Stimulated activated naive CD8-positive, alpha-beta T cell treated with anti-CD3 and anti-CD28 coated beads, Interleukin-15, amount 100 ng/mL, for 72 hours (primary cell): ENCODE data around the gene CRYBB1.

Experiments
- ATAC-seq: fragments of 150-1000 bp; cut with Tn5 transposase; 2 replicates; pipeline ENCODE4 v1.10.0; 2021; ENCODE audit warnings: mild to moderate bottlenecking, moderate library complexity
- DNase-seq, 2 donors: peaks; one replicate each; pipeline ENCODE4 v3.0.0; 2021 to 2022
- H3K27ac Mint-ChIP-seq, 2 donors: one replicate each; pipeline ENCODE4 v1.8.0; 2022; ENCODE audit warnings: mild to moderate bottlenecking in 2 of 2, mixed read lengths in 2 of 2, moderate library complexity in 2 of 2
- H3K27me3 Mint-ChIP-seq: one replicate; pipeline ENCODE4 v1.8.0; 2022; ENCODE audit warnings: mixed read lengths
- H3K4me1 Mint-ChIP-seq: one replicate; pipeline ENCODE4 v1.8.0; 2022; ENCODE audit warnings: mild to moderate bottlenecking, mixed read lengths
- H3K4me3 Mint-ChIP-seq, 2 donors: one replicate each; pipeline ENCODE4 v1.8.0; 2022; ENCODE audit warnings: mild to moderate bottlenecking in 2 of 2, mixed read lengths in 2 of 2, moderate library complexity in 1 of 2
- H3K9me3 Mint-ChIP-seq, 2 donors: one replicate each; pipeline ENCODE4 v1.8.0; 2022; ENCODE audit warnings: mixed read lengths in 2 of 2

Gene CRYBB1

DNA sequence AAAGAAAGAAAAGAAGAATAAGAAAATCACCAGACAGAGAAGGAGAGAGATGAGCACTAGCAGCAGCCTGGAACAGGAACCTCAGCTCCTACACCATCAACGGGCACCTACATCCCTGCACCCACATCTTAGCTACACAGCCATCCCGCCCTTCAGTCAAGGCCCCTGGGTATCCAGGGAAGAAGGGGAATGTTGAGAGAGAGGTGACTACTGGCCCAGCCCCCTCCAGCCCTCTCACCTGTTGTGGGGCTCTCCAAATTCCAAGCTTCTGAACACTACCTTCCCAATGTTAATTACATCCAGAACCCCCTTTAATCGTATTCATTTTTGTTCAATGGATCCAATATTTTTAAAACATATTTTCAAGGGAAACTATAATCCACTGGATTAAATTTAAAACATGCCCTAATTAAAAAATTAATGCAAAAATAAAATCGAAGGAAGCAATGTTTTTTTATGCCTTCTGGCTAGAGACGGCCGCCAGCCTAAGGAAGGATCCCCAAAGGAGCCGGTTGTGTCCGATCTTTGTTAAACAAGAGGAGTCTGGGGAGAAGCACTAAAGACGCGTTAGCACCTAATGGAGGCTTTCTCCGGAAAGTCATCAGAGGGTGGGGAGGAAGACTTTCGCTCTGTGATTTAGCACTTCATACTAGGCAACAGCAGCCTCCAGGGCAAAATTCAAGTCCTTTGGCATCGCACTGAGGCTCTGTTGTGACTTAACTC is 37.4 kb downstream of the CRYBB1 start:
- ATAC-seq (no peak), DNase-seq (no peak)
- Mint-ChIP-seq H3K9me3 (no peaks in the 10 kb centered on the region), H3K4me3 (peak overlapping the region; percentile 86 to 88), H3K4me1 (peaks cover 81% of the 10 kb centered on the region), H3K27me3 (no peaks in the 10 kb centered on the region), H3K27ac (peak overlapping the region; percentile 95 to 97)

DNA sequence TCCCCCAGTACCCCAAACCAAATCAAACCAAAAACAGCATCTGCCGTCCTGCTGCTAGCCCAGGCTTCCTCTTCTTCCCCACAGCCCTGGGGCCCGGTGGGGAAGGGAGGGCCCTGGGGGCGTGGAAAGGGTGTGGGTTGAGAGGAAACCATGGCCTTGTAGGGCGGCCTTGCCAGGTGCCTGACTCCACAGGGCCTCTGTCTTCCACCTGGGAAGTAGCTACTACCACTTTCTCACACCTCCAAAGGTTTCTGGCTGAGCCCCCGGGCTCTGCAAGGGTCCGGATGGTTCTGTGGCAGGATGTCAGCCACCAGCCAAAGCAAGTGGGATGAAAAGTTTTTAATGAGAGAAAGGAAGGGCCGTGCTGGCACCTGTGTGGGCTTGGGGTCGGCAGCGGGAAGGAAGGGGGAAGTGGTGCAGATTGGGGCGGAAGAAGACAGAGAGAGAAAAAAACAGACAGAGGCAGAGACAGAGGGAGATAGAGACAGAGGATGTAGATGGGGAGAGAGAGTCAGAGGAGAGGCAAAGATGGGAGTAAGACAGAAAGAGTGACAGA is 38.4 kb downstream of the CRYBB1 start:
- H3K9me3 Mint-ChIP-seq = no peaks in the 10 kb centered on the region
- peak overlapping the region; percentile 95 to 97 for H3K27ac Mint-ChIP-seq
- H3K4me1 Mint-ChIP-seq = peaks cover 81% of the 10 kb centered on the region
- no peaks in the 10 kb centered on the region for H3K27me3 Mint-ChIP-seq
- peak; percentile 97 for ATAC-seq
- peak; percentile 50 to 68 for DNase-seq
- H3K4me3 Mint-ChIP-seq = peak overlapping the region; percentile 86 to 88

DNA sequence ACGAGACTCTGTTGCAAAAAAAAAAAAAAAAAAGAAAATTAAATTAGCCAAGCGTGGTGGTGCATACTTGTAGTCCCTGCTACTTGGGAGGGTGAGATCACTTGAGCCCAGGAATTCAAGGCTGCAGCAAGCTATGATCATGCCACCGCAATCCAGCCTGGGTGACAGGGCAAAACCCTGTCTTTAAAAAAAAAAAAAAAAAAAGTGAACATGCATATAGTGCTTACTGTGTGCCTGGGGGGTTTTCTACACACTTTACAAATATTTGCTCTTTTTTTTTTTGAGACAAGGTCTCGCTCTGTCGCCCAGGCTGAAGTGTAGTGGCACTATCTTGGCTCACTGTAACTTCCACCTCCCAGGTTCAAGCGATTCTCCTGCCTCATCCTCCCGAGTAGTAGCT is 40.7 kb downstream of the CRYBB1 start:
- no peak for ATAC-seq

DNA sequence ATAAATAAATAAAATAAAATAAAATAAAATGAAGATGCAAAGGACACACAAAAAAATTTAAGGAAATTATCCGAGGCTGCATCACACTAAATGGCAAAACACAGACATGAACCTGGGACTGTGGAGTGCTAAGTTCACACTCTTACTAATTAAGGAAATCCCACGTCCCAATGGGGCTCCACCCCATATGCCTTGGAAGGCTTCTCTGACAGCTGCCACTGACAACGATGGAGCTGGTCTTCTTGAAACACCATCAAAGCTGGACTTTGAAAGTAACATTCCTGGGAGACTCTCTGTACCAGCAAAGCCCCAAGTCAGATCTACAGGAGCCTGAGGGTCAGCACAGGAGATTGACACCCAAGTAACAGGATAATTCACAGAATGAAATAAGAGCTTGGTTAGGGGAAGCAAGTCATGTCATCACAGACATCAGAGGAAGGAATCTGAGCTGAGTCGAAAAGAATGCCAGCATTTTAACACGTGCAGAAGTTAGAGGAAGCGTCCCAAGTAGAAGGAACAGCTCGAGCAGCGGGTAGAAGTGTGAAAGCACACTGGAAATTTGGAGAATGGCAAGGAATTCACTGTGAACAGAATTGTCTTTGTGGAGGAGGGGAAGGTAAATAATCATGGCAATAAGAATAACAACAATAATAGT is 41.7 kb downstream of the CRYBB1 start:
- Mint-ChIP-seq H3K4me1 (peaks cover 81% of the 10 kb centered on the region), H3K9me3 (no peaks in the 10 kb centered on the region), H3K4me3 (no peak overlapping the region), H3K27me3 (no peaks in the 10 kb centered on the region), H3K27ac (peak overlapping the region in 1 of 2 donors; percentile 13)
- DNase-seq (no peak), ATAC-seq (no peak)

More for the DNA sequence above, 40.7 kb downstream of the CRYBB1 start:
- H3K27me3 Mint-ChIP-seq = no peaks in the 10 kb centered on the region
- no peaks in the 10 kb centered on the region for H3K9me3 Mint-ChIP-seq
- peaks cover 81% of the 10 kb centered on the region for H3K4me1 Mint-ChIP-seq
- no peak for DNase-seq
- no peak overlapping the region for H3K27ac Mint-ChIP-seq
- no peak overlapping the region for H3K4me3 Mint-ChIP-seq

DNA sequence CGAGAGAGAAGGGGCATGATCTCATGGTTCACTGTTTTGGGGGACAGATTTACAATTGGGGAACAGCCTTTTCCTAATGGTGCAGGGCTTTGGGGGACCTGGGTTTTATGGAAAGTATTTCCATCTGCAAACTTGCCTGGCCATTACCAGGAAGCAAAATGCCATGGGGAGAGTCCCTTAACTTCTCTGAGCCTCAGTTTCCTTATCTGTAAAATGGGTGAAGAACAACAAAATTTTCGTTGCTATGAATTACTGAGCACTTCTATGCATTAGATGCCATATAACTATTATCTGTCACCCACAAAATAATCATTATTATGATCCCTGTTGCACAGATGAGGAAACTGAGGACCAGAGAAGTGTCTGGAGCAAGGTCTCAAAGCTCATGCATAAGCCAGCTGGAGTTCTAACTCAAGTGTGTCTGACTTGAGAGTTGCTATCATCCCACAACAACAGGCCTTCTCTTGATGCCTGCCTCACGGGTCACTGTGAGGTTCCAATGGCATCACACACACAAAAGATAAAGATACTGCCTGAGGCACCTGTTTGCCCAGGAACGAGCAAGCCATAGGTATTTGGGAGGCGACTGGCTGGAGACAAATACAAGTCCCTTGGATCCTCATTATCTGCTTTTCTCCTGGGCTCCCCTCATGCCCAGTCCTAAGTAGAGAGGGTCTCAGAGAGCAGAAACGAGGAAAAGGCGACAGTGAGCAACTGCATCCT is 43.7 kb downstream of the CRYBB1 start:
- H3K27me3 Mint-ChIP-seq = no peaks in the 10 kb centered on the region
- no peaks in the 10 kb centered on the region for H3K9me3 Mint-ChIP-seq
- H3K4me3 Mint-ChIP-seq = peak overlapping the region in 1 of 2 donors; percentile 56
- no peak for ATAC-seq
- peaks cover 81% of the 10 kb centered on the region for H3K4me1 Mint-ChIP-seq
- H3K27ac Mint-ChIP-seq = peak overlapping the region in 1 of 2 donors; percentile 84
- DNase-seq = no peak

DNA sequence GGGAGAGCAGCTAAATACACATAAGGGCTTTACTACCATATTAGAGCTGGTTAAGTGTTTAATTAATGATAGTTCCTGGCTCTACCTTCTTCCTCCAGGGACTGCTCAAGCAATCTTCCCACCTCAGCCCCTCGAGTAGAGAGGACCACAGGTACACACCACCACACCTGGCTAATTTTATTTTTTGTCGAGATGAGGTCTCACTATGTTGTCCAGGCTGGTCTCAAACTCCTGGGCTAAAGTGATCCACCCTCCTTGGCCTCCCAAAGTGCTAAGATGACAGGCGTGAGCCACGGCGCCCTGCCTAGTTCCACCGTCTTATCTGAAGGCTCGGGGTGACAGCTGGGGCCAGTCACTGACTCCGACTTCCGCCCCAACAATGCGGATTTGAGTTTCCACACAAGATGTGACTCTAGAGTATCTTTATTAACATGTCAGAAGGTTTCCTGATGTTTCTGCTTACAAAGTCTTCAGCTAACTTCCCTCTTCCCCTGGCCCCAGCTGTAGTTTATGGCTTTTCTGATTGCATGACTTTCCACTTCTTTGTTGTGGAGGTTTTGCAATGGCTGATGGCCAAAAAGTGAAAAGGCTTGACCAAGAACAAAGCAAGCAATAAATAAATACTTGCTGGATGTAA is 44.7 kb downstream of the CRYBB1 start:
- DNase-seq (no peak), ATAC-seq (peak; percentile 66)
- H3K9me3 Mint-ChIP-seq = no peaks in the 10 kb centered on the region
- no peaks in the 10 kb centered on the region for H3K27me3 Mint-ChIP-seq
- peak overlapping the region; percentile 56 to 84 for H3K27ac Mint-ChIP-seq
- H3K4me3 Mint-ChIP-seq = peak overlapping the region; percentile 48 to 56
- H3K4me1 Mint-ChIP-seq = peaks cover 81% of the 10 kb centered on the region

DNA sequence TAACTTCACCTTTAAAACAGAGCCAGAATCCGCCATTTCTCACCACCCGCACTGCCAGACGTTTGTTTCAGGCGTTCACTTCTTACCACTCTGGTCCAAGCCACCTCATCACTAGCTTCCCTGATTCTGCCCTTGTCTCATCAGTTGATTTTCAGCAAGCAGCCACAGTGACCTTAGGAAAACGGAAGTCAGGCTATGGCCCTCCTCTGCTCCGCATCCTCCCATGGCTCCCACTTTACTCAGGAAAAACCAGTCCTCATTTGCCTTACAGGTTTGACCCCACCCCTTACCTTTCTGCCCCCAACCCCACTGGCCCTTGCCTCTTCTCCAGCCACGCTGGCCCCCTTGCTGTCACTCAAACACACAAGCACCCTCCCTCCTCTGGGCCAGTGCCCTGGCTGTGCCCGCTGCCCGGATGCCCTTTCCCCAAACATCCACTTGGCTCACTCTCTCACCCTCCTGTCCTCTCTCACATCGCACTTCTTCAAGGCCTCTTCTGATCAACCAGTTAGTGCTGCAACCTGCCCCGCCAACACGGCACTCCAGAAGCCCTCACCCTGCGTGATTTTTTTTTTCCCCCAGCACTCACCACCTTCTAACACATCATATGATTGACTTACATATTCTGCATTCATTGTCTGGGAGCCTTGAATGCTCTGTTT is 46.8 kb downstream of the CRYBB1 start:
- ATAC-seq (peak; percentile 28), DNase-seq (no peak)
- Mint-ChIP-seq H3K4me1 (peaks cover 96% of the 10 kb centered on the region), H3K27ac (peak overlapping the region in 1 of 2 donors; percentile 26), H3K4me3 (peak overlapping the region in 1 of 2 donors; percentile 11), H3K27me3 (no peaks in the 10 kb centered on the region), H3K9me3 (no peaks in the 10 kb centered on the region)

DNA sequence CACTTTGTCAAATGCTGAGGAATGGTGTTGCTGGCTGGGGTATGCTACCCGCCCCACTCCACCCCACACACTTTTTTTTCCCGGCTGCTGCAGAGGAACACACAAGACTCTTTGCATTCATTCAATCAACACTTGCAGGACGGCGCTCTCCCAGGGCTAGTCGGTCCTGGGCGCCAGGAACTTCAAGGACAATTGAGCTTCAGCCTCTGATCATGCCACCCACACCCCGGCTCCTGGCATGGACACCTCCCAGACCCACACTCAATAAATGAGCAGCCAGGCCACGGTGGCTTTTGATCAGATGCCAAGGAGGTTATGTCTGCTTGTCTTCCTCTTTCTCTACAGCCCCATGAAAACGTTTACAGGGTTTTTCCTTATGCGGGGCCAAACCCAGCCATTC is 47.7 kb downstream of the CRYBB1 start:
- peaks cover 96% of the 10 kb centered on the region for H3K4me1 Mint-ChIP-seq

DNA sequence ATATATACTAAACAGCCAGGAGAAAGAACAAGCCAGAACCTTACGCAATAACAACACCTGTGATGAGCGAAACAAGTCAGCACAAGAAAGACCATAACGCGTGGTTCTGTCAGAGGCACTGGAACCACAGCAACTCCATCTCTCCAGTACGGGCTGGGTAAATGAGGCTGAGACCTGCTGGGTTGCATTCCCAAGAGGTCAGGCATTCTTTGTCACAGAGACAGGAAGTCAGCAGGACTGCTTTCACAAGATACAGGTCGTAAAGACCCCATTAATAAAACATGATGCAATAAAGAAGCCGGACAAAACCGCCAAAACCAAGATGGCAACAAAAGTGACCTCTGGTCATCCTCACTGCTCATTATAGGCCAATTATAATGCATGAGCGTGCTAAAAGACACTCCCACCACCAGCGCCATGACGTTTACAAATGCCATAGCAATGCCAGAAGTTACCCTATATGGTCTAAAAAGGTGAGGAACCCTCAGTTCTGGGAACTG is 49.6 kb downstream of the CRYBB1 start:
- H3K4me1 Mint-ChIP-seq = peaks cover 96% of the 10 kb centered on the region

More for the DNA sequence above, 47.7 kb downstream of the CRYBB1 start:
- ATAC-seq (no peak), DNase-seq (no peak)
- H3K4me3 Mint-ChIP-seq = no peak overlapping the region
- H3K27me3 Mint-ChIP-seq = no peaks in the 10 kb centered on the region
- H3K9me3 Mint-ChIP-seq = no peaks in the 10 kb centered on the region
- peak overlapping the region in 1 of 2 donors; percentile 68 for H3K27ac Mint-ChIP-seq

DNA sequence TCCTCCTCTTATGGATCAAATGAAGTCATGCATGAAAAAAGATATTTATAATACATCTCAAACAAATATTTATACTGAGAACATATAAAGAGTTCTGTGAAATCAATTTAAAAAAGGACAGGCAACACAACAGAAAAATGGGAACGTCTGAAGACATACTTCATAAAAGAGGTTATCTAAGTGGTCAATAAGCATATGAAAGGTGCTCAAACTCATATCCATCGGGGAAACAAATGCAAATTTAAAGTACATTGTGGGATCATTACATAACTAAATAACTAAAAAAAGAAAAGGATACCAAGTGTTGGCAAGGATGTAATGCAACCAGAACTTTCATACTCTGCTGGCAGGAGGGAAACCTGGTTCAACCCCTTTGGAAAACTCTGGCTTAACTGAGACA is 50.2 kb downstream of the CRYBB1 start:
- ATAC-seq (no peak), DNase-seq (no peak)
- no peak overlapping the region for H3K4me3 Mint-ChIP-seq
- H3K27me3 Mint-ChIP-seq = no peaks in the 10 kb centered on the region
- peaks cover 96% of the 10 kb centered on the region for H3K4me1 Mint-ChIP-seq
- no peak overlapping the region for H3K27ac Mint-ChIP-seq
- H3K9me3 Mint-ChIP-seq = no peaks in the 10 kb centered on the region

More for the DNA sequence above, 49.6 kb downstream of the CRYBB1 start:
- H3K9me3 Mint-ChIP-seq = no peaks in the 10 kb centered on the region
- DNase-seq = no peak
- H3K27ac Mint-ChIP-seq = peak overlapping the region in 1 of 2 donors; percentile 65
- no peaks in the 10 kb centered on the region for H3K27me3 Mint-ChIP-seq
- ATAC-seq = no peak
- H3K4me3 Mint-ChIP-seq = no peak overlapping the region

DNA sequence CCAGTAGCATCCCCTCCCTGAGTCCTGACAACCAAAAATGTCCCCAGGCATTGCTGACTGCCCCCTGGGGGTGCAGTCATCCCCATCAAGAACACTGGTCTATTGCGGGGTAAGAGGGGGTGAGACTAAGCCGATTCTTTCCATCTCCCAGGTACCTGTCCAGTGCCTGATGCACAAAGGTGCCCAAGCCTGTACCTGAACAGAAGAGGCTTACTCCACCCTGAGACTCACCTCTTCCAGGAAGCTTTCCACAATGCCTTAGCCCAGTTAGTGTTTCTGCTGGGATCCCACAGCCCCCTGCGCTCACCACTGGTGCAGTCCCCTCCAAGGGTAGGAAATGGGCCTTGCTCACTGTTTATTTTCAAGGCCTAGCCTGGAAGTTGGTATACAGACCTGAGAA is 50.8 kb downstream of the CRYBB1 start:
- DNase-seq (no peak), ATAC-seq (no peak)
- Mint-ChIP-seq H3K27ac (no peak overlapping the region), H3K27me3 (no peaks in the 10 kb centered on the region), H3K4me1 (peaks cover 96% of the 10 kb centered on the region), H3K4me3 (no peak overlapping the region), H3K9me3 (no peaks in the 10 kb centered on the region)

DNA sequence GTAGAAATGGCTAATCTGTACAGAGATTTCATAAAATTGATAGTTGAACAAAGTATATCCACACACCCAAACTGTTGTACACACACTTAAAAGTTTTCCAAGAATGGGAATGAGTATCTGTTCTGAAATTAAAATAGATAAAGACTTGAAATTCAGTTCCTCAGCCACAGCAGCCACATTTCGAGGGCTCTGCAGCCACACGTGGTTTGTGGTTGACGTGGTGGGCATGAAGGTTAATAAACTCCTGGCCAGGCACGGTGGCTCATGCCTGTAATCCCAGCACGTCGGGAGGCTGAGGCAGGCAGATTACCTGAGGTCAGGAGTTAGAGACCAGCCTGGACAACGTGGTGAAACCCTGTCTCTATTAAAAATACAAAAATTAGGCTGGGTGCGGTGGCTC is 51.9 kb downstream of the CRYBB1 start:
- peak in 1 of 2 donors; percentile 31 for DNase-seq
- Mint-ChIP-seq H3K27ac (no peak overlapping the region), H3K9me3 (no peaks in the 10 kb centered on the region), H3K4me1 (peaks cover 90% of the 10 kb centered on the region), H3K27me3 (no peaks in the 10 kb centered on the region), H3K4me3 (no peak overlapping the region)
- ATAC-seq = no peak

DNA sequence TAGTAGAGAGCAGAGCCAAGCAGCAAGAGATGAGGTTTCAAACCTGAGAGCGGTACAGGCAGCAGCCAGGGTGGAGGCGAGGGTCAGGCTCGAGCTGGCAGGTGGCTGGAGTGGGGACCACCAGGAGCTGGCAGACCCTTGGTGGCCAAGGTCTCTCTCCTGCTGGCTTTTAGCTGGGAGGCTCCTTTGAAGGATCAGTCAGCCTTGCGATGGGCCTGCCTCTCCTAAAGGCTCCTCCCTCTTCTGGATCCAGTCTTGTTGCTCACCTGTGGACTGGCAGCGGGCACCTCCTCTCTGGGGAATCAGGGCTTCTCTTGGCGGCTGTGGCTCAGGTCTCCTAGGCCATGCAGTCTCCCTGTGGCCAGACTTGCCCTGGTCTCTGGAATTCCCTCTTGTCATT is 52.6 kb downstream of the CRYBB1 start:
- H3K27ac Mint-ChIP-seq = peak overlapping the region in 1 of 2 donors; percentile 82
- no peaks in the 10 kb centered on the region for H3K27me3 Mint-ChIP-seq
- no peaks in the 10 kb centered on the region for H3K9me3 Mint-ChIP-seq
- no peak for DNase-seq
- no peak overlapping the region for H3K4me3 Mint-ChIP-seq
- H3K4me1 Mint-ChIP-seq = peaks cover 90% of the 10 kb centered on the region
- ATAC-seq = no peak

DNA sequence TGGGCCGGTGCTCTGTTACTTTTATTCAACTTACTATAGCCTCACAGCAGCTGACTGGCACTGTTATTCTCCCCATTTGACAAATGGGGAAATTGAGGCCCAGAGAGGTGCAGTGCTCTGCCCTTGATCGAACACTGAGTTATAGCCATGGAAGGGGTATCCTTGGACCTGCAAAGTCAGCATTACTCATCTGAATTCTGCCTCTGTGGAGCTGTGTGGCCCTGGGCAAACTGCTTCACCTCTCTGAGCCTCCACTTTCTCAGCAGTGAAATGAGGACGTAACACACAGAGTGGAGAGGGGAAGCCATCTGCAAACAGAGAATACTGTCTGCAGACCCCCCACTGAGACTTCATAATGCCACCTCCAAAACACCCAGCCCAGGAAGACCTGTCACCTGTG is 53.2 kb downstream of the CRYBB1 start:
- Mint-ChIP-seq H3K27ac (peak overlapping the region in 1 of 2 donors; percentile 73), H3K9me3 (no peaks in the 10 kb centered on the region), H3K27me3 (no peaks in the 10 kb centered on the region), H3K4me1 (peaks cover 90% of the 10 kb centered on the region), H3K4me3 (no peak overlapping the region)
- ATAC-seq (no peak), DNase-seq (no peak)

DNA sequence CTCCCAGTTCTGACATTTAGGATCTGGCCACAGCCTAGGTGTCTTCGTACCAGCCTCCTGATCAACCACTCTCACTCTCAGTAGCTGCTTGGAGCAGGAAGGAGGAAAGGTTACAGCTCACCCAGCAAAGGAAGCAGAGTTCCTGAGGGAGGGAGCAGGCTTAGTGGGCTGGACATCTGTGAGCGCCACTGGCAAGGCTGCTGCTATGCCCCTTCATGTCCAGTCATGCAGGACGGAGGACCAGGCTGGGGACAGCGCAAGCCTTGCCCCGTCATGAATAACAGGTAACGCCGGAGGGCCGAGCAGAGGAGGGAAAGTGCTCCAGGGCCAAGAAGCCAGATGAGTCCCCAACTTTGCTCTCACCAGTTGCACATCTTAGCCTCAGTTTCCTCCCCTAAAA is 53.6 kb downstream of the CRYBB1 start:
- H3K27ac Mint-ChIP-seq = peak overlapping the region in 1 of 2 donors; percentile 73
- no peak for ATAC-seq
- H3K9me3 Mint-ChIP-seq = no peaks in the 10 kb centered on the region
- peaks cover 88% of the 10 kb centered on the region for H3K4me1 Mint-ChIP-seq
- no peak for DNase-seq
- no peaks in the 10 kb centered on the region for H3K27me3 Mint-ChIP-seq
- H3K4me3 Mint-ChIP-seq = no peak overlapping the region
